Panc1 (cell line): Measurements from ENCODE around the gene ROR1. TPM values are rescaled to one million over a fixed set of nuclear protein-coding genes. Genes with fewer than 3 reads are reported as not detected.

Experiments
- ATAC-seq: fragments of 200-7000 bp; cut with Tn5 transposase; 2 replicates; pipeline ENCODE4 v1.9.1; 2020; ENCODE audit warnings: mild to moderate bottlenecking, moderate library complexity
- BruUV-seq: library from RNA; stranded (reverse); fragments of 400-500 nt; replicated peaks from 2 replicates; lab custom pipeline; 2021; lab: Mats Ljungman, UMichigan
- CTCF ChIA-PET: fragments of 300-600 bp; sonication (Branson Sonifier 250); formaldehyde crosslinking; loops from one replicate; lab custom pipeline; 2022; ENCODE audit warnings: antibody characterized with exemption; lab: Charles Lee
- POLR2A ChIA-PET: fragments of 300-600 bp; sonication (Branson Sonifier 250); formaldehyde crosslinking; loops from one replicate; lab custom pipeline; 2022; ENCODE audit warnings: antibody characterized with exemption; lab: Charles Lee
- DNase-seq: peaks from one replicate; pipeline ENCODE4 v3.0.0-alpha.2; 2010; ENCODE audit warnings: low read depth, low spot score
- H3K27ac ChIP-seq: 2 replicates; pipeline ENCODE4 v1.5.1; 2011; ENCODE audit warnings: mild to moderate bottlenecking, low read length, inconsistent platforms
- H3K27me3 ChIP-seq: fragments of 200-500 bp; sonication (Bioruptor generic); 2 replicates; pipeline ENCODE4 v1.6.0; 2014; ENCODE audit warnings: low read length, inconsistent platforms; ENCODE audit not compliant: control insufficient read depth, insufficient read depth
- H3K36me3 ChIP-seq: fragments of 200-500 bp; sonication (Bioruptor generic); 2 replicates; pipeline ENCODE4 v1.5.1; 2014; ENCODE audit warnings: inconsistent platforms, mild to moderate bottlenecking, low read length, moderate library complexity; ENCODE audit not compliant: control insufficient read depth, insufficient read depth
- H3K4me1 ChIP-seq: 2 replicates; pipeline ENCODE4 v1.5.1; 2011; ENCODE audit warnings: inconsistent platforms, mild to moderate bottlenecking, low read length, moderate library complexity; ENCODE audit not compliant: control insufficient read depth, insufficient read depth
- H3K4me3 ChIP-seq, 2 experiments: 2 replicates each; pipeline ENCODE4 v1.5.1; 2011 to 2012; ENCODE audit warnings: low read depth in 2 of 2, low read length in 2 of 2, mild to moderate bottlenecking in 2 of 2, inconsistent platforms in 1 of 2, moderate library complexity in 1 of 2
- H3K9me3 ChIP-seq: fragments of 200-500 bp; sonication (Bioruptor generic); 2 replicates; pipeline ENCODE4 v1.5.1; 2014; ENCODE audit warnings: low read depth, mild to moderate bottlenecking, inconsistent platforms, low read length, moderate library complexity; ENCODE audit not compliant: control insufficient read depth, insufficient read depth
- POLR2AphosphoS5 ChIP-seq: IDR thresholded peaks from 2 replicates; pipeline ENCODE4 v1.6.1; 2012; ENCODE audit warnings: mild to moderate bottlenecking, low read depth, low read length, moderate library complexity
- SIN3A ChIP-seq: IDR thresholded peaks from 2 replicates; pipeline ENCODE4 v1.6.1; 2012; ENCODE audit warnings: low read depth, mild to moderate bottlenecking, low read length, moderate library complexity, borderline replicate concordance; ENCODE audit not compliant: insufficient read depth
- TCF7L2 ChIP-seq: IDR thresholded peaks from 2 replicates; pipeline ENCODE4 v1.6.1; 2011; ENCODE audit warnings: mild to moderate bottlenecking, low read depth, low read length, inconsistent platforms
- in situ Hi-C: cut with HindIII; loops from 2 replicates; pipeline ENCODE4 v1.10.0; 2016; ENCODE audit warnings: low sequenced_read_pairs, low pct_unique_long_range_greater_than_20kb
- intact Hi-C: fragments of 100-400 bp; cut with micrococcal nuclease; formaldehyde crosslinking; loops from one replicate; pipeline ENCODE4 v1.10.0; 2022; ENCODE audit not compliant: unreplicated experiment
- total RNA-seq: library from RNA; stranded (reverse); gene quantifications from one replicate; pipeline ENCODE4 v1.2.1, GENCODE V29; 2021; ENCODE audit not compliant: unreplicated experiment
- TF ChIP-seq, protein P1 (sequence below): fragments of 450-650 bp; IDR thresholded peaks from 2 replicates; pipeline ENCODE4 v1.5.1; 2017; ENCODE audit warnings: mild to moderate bottlenecking
- TF ChIP-seq, protein P2 (sequence below), 2 experiments: IDR thresholded peaks; 2 replicates each; pipeline ENCODE4 v1.6.1; 2011 to 2012; ENCODE audit warnings: low read depth in 2 of 2, control low read depth in 1 of 2, low read length in 1 of 2, mild to moderate bottlenecking in 1 of 2, moderate library complexity in 1 of 2; ENCODE audit not compliant: insufficient read depth in 1 of 2

ROR1 gene
- total RNA-seq, 1 experiment from 2014 or later: 19.3 TPM

DNA sequence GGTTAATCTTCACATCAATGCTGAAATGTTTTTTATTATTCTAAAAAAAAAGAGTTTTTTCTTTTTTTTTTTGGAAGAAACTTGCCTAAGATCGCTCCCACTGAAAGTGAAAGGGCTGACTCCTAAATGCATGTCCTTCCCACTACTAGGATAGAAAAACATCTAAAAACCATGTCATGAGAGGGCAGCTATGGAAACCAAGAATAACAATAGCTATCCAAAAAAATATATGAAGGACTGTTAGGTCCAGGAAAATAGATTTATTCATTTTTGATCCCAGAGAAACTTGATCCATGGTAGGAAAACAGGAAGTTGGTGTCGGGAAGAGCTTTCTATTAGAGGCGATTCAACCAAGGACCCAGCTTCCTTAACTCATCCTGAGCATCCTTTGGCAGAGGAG lies 23.1 kb upstream of the ROR1 start:
- intact Hi-C loops (no loop called here), in situ Hi-C loops (no loop called here)
- Histone ChIP-seq H3K27me3 (no peaks in the 10 kb centered on the region), H3K4me3 (no peak overlapping the region), H3K9me3 (no peaks in the 10 kb centered on the region), H3K36me3 (no peaks in the 10 kb centered on the region), H3K4me1 (peaks cover 6% of the 10 kb centered on the region; the same call in 1 of the 2 replicates), H3K27ac (no peak overlapping the region)
- no TSS peak for BruUV-seq
- POLR2A ChIA-PET: interaction anchor here (0.7 kb wide), 1 partner anchor 19 kb away, joined by 3 read pairs; no protein-coding TSS in a partner anchor
- CTCF ChIA-PET: interaction anchor here (0.7 kb wide), 1 partner anchor 161 kb away, joined by 4 read pairs; no protein-coding TSS in a partner anchor
- no peak for DNase-seq
- no peak for TF ChIP-seq POLR2AphosphoS5
- TF ChIP-seq TCF7L2: no peak
- TF ChIP-seq, protein P1, sequence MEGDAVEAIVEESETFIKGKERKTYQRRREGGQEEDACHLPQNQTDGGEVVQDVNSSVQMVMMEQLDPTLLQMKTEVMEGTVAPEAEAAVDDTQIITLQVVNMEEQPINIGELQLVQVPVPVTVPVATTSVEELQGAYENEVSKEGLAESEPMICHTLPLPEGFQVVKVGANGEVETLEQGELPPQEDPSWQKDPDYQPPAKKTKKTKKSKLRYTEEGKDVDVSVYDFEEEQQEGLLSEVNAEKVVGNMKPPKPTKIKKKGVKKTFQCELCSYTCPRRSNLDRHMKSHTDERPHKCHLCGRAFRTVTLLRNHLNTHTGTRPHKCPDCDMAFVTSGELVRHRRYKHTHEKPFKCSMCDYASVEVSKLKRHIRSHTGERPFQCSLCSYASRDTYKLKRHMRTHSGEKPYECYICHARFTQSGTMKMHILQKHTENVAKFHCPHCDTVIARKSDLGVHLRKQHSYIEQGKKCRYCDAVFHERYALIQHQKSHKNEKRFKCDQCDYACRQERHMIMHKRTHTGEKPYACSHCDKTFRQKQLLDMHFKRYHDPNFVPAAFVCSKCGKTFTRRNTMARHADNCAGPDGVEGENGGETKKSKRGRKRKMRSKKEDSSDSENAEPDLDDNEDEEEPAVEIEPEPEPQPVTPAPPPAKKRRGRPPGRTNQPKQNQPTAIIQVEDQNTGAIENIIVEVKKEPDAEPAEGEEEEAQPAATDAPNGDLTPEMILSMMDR: no peak
- TF ChIP-seq, protein P2, sequence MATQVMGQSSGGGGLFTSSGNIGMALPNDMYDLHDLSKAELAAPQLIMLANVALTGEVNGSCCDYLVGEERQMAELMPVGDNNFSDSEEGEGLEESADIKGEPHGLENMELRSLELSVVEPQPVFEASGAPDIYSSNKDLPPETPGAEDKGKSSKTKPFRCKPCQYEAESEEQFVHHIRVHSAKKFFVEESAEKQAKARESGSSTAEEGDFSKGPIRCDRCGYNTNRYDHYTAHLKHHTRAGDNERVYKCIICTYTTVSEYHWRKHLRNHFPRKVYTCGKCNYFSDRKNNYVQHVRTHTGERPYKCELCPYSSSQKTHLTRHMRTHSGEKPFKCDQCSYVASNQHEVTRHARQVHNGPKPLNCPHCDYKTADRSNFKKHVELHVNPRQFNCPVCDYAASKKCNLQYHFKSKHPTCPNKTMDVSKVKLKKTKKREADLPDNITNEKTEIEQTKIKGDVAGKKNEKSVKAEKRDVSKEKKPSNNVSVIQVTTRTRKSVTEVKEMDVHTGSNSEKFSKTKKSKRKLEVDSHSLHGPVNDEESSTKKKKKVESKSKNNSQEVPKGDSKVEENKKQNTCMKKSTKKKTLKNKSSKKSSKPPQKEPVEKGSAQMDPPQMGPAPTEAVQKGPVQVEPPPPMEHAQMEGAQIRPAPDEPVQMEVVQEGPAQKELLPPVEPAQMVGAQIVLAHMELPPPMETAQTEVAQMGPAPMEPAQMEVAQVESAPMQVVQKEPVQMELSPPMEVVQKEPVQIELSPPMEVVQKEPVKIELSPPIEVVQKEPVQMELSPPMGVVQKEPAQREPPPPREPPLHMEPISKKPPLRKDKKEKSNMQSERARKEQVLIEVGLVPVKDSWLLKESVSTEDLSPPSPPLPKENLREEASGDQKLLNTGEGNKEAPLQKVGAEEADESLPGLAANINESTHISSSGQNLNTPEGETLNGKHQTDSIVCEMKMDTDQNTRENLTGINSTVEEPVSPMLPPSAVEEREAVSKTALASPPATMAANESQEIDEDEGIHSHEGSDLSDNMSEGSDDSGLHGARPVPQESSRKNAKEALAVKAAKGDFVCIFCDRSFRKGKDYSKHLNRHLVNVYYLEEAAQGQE (IDR thresholded peaks at IDR 0.05; ENCODE audit: insufficient read depth in 1 of 2, low read depth in 2 of 2, low read length in 1 of 2): no peak
- no peak for TF ChIP-seq SIN3A
- no peak for ATAC-seq

DNA sequence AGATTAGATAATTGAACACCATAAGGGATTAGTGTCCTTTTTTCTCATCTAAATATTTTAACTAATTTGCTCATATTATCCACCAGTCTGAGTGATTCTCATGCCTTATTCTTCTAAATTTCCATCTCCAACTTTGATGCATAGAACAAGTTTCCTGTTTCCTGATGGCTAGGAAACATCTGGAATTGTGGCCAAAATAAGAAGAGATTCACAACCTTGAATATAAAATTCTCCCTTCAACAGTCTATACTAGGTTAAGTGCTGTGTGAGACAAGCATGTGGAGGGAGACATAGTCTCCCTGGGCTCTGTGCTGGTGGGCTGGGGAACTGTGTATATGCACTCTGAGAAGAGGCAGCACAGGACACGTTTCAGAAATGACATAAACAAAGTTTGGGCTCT lies 21.6 kb upstream of the ROR1 start:
- H3K27ac ChIP-seq: no peak overlapping the region
- intact Hi-C loops (no loop called here), in situ Hi-C loops (no loop called here)
- ATAC-seq (no peak), DNase-seq (no peak)
- POLR2A ChIA-PET: no interaction called here
- TF ChIP-seq POLR2AphosphoS5 (no peak), SIN3A (no peak), TCF7L2 (no peak)
- TF ChIP-seq, protein P1: no peak
- TF ChIP-seq, protein P2 (IDR thresholded peaks at IDR 0.05; ENCODE audit: insufficient read depth in 1 of 2, low read depth in 2 of 2, low read length in 1 of 2): no peak
- no peak overlapping the region for H3K4me3 ChIP-seq
- BruUV-seq: no TSS peak
- CTCF ChIA-PET: no interaction called here
- no peaks in the 10 kb centered on the region for H3K4me1 ChIP-seq
- H3K36me3 ChIP-seq: no peaks in the 10 kb centered on the region
- H3K9me3 ChIP-seq: no peaks in the 10 kb centered on the region
- H3K27me3 ChIP-seq: no peaks in the 10 kb centered on the region
